Caco-2 (cell line): ENCODE measurements around the gene CTTNBP2NL. TPM values are rescaled to one million over a fixed set of nuclear protein-coding genes. Genes with fewer than 3 reads are reported as not detected.

Experiments
- BruUV-seq: library from RNA; stranded (reverse); fragments of 400-500 nt; replicated peaks from 2 replicates; lab custom pipeline; 2021; lab: Mats Ljungman, UMichigan
- CTCF ChIA-PET: fragments of 300-600 bp; sonication (Branson Sonifier 250); formaldehyde crosslinking; loops from one replicate; lab custom pipeline; 2022; ENCODE audit warnings: antibody characterized with exemption; lab: Charles Lee
- POLR2A ChIA-PET: fragments of 300-600 bp; sonication (Branson Sonifier 250); formaldehyde crosslinking; loops from one replicate; lab custom pipeline; 2022; ENCODE audit warnings: antibody characterized with exemption; lab: Charles Lee
- DNase-seq, 2 experiments: peaks; one replicate each; pipeline versions ENCODE4 v3.0.0 to v3.0.0-alpha.2; 2020 to 2022
- H3K27me3 ChIP-seq: replicated peaks from 2 replicates; pipeline ENCODE4 v1.6.0; 2011; ENCODE audit warnings: low read length; ENCODE audit not compliant: control insufficient read depth, insufficient read depth
- H3K36me3 ChIP-seq: 2 replicates; pipeline ENCODE4 v1.5.1; 2011; ENCODE audit warnings: low read length; ENCODE audit not compliant: control insufficient read depth, insufficient read depth
- H3K4me1 ChIP-seq: fragments of 250-450 bp; sonication (Bioruptor Pico); 2 replicates; pipeline ENCODE4 v1.5.1; 2020; ENCODE audit warnings: mild to moderate bottlenecking
- H3K4me3 ChIP-seq: 2 replicates; pipeline ENCODE4 v1.5.1; 2011; ENCODE audit warnings: low read depth, mild to moderate bottlenecking, control low read depth, low read length
- H3K9me3 ChIP-seq: fragments of 250-450 bp; sonication (Bioruptor Pico); 2 replicates; pipeline ENCODE4 v1.5.1; 2020; ENCODE audit warnings: mild to moderate bottlenecking, moderate library complexity
- H3K27ac Mint-ChIP-seq: one replicate; pipeline ENCODE4 v1.8.0; 2022; ENCODE audit warnings: mixed read lengths; ENCODE audit not compliant: unreplicated experiment
- H3K27me3 Mint-ChIP-seq: one replicate; pipeline ENCODE4 v1.8.0; 2022; ENCODE audit warnings: mixed read lengths; ENCODE audit not compliant: insufficient read depth, unreplicated experiment
- H3K36me3 Mint-ChIP-seq: one replicate; pipeline ENCODE4 v1.8.0; 2022; ENCODE audit warnings: mild to moderate bottlenecking, mixed read lengths; ENCODE audit not compliant: insufficient read depth, unreplicated experiment
- H3K4me1 Mint-ChIP-seq: one replicate; pipeline ENCODE4 v1.8.0; 2022; ENCODE audit warnings: low read depth, mixed read lengths; ENCODE audit not compliant: unreplicated experiment
- H3K4me3 Mint-ChIP-seq: one replicate; pipeline ENCODE4 v1.8.0; 2022; ENCODE audit warnings: mild to moderate bottlenecking, moderate library complexity, mixed read lengths; ENCODE audit not compliant: unreplicated experiment
- H3K9me3 Mint-ChIP-seq: one replicate; pipeline ENCODE4 v1.8.0; 2022; ENCODE audit warnings: mixed read lengths; ENCODE audit not compliant: unreplicated experiment
- CTCF ChIP-seq, 2 experiments: fragments of 200-600 bp in 1 of 2; IDR thresholded peaks; 1 replicate in 1 of 2; 2 replicates in 1 of 2; pipeline versions ENCODE4 v1.5.1 to v1.8.0; 2011 to 2022; ENCODE audit warnings: antibody characterized with exemption in 1 of 2, control low read depth in 1 of 2, inconsistent platforms in 1 of 2, low read depth in 1 of 2, low read length in 1 of 2, mild to moderate bottlenecking in 1 of 2, moderate library complexity in 1 of 2; ENCODE audit not compliant: insufficient read depth in 1 of 2, severe bottlenecking in 1 of 2, unreplicated experiment in 1 of 2
- intact Hi-C: fragments of 100-400 bp; cut with micrococcal nuclease; formaldehyde crosslinking; loops from one replicate; pipeline ENCODE4 v1.10.0; 2022; ENCODE audit not compliant: unreplicated experiment
- total RNA-seq: library from RNA; stranded (reverse); gene quantifications from 2 replicates; pipeline ENCODE4 v1.2.3, GENCODE V29; 2022

The CTTNBP2NL gene
- total RNA-seq, 1 experiment from 2014 or later: 11.3 TPM

- Mint-ChIP-seq H3K4me3 (no peak overlapping the region), H3K9me3 (no peaks in the 10 kb centered on the region), H3K27ac (no peak overlapping the region), H3K36me3 (no peaks in the 10 kb centered on the region), H3K4me1 (no peaks in the 10 kb centered on the region), H3K27me3 (peaks cover 3% of the 10 kb centered on the region)
- Histone ChIP-seq H3K9me3 (no peaks in the 10 kb centered on the region), H3K27me3 (no peaks in the 10 kb centered on the region), H3K36me3 (no peaks in the 10 kb centered on the region), H3K4me1 (no peaks in the 10 kb centered on the region), H3K4me3 (no peak overlapping the region)
- intact Hi-C loops: no loop called here
- TF ChIP-seq CTCF (IDR thresholded peaks at IDR 0.05; ENCODE audit: insufficient read depth in 1 of 2, low read depth in 1 of 2, low read length in 1 of 2, severe bottlenecking in 1 of 2, unreplicated experiment in 1 of 2): no peak
- BruUV-seq: no TSS peak
- no peak for DNase-seq
- POLR2A ChIA-PET: no interaction called here
- CTCF ChIA-PET: no interaction called here
Observed at GRCh38 chr1:112496290-112496689, 100.3 kb downstream of the CTTNBP2NL start.

DNA sequence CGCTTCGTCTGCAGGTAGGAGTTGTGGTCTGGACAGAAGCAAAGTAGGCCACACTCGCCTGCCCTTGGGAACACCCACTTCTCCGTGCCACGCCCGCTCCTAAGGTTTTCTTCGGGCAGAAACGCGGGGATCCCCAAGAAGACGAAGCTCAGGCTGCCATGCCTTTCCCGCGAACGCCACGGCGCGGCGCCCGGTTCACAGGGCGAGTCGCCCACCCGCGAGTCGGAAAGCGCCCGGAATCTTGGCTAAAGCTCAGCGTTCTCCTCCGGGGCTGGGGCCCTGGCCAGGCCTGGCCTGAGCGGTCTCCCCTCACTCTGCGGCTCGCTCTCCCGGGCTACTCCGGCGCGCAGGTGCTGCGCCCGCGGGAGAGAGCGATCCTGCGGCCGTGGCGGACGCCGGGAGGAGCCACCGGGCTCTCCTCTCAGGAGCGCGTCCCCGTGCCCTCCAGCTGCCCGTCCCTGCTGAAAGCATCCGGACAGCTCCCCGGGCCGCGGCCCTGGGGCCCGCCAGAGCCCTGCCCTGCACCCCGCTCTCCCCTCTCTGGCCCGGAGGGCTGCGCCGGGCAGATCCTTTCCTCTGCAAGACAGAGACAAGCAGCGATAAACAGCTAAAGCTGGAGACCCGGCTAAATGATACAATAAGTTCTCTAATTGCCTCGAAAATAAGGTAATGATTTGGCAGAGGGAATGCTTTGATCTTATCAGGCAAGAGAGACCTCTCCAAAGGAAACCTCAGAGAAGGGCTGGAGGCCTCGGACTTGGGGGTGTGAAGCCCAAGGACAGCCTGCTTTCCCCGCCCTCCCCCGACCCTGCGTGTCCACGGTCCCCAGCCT is 106.0 kb downstream of the CTTNBP2NL start:
- H3K4me1 Mint-ChIP-seq: no peaks in the 10 kb centered on the region
- Histone ChIP-seq H3K4me3 (peak overlapping the region; percentile 40), H3K4me1 (no peaks in the 10 kb centered on the region), H3K9me3 (no peaks in the 10 kb centered on the region), H3K27me3 (no peaks in the 10 kb centered on the region), H3K36me3 (no peaks in the 10 kb centered on the region)
- peak; percentile 56 to 63 for DNase-seq
- peaks cover 4% of the 10 kb centered on the region for H3K27me3 Mint-ChIP-seq
- peak overlapping the region; percentile 66 for H3K4me3 Mint-ChIP-seq
- intact Hi-C loops: loop anchor here (5.0 kb wide), 2 partner anchors 115 to 205 kb away; partner anchors contain the start of genes CAPZA1, RHOC and ST7L
- H3K36me3 Mint-ChIP-seq: no peaks in the 10 kb centered on the region
- H3K9me3 Mint-ChIP-seq: no peaks in the 10 kb centered on the region
- H3K27ac Mint-ChIP-seq: no peak overlapping the region
- CTCF ChIA-PET: interaction anchor here (0.9 to 1.3 kb wide), 5 partner anchors 107 to 213 kb away, joined by 3 to 5 read pairs (median 4); partner anchors contain the start of genes CTTNBP2NL, MOV10 and PPM1J
- peak; percentile 20 to 33 for TF ChIP-seq CTCF (IDR thresholded peaks at IDR 0.05; ENCODE audit: insufficient read depth in 1 of 2, low read depth in 1 of 2, low read length in 1 of 2, severe bottlenecking in 1 of 2, unreplicated experiment in 1 of 2)
- BruUV-seq: no TSS peak
- POLR2A ChIA-PET: interaction anchor here (0.7 to 1.3 kb wide), 2 partner anchors 172 to 197 kb away, joined by 3 read pairs; no protein-coding TSS in a partner anchor

DNA sequence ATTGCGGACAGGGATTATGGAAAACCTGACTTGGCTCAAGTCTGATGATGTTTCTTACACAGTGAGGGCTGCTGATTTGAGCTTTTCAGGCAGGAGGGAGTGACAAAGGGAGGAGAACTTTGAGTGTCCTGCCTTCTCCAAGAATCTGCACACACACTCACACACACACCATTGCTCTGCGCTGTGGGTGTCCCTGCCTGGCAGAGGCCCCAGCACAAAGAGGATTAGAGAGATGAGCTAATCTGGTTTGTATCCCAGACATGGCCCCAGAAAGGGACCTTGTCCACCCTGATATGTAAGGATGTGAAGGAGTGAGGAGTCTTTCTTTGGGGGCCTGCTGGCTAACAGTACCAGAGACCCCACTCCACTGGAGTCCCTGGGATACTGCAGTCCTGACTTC is 106.8 kb downstream of the CTTNBP2NL start:
- no peak overlapping the region for H3K4me3 ChIP-seq
- ChIA-PET POLR2A (no interaction called here), CTCF (no interaction called here)
- no peaks in the 10 kb centered on the region for H3K9me3 Mint-ChIP-seq
- no peaks in the 10 kb centered on the region for H3K9me3 ChIP-seq
- no peak for TF ChIP-seq CTCF (IDR thresholded peaks at IDR 0.05; ENCODE audit: insufficient read depth in 1 of 2, low read depth in 1 of 2, low read length in 1 of 2, severe bottlenecking in 1 of 2, unreplicated experiment in 1 of 2)
- H3K4me3 Mint-ChIP-seq: no peak overlapping the region
- H3K36me3 ChIP-seq: no peaks in the 10 kb centered on the region
- no peaks in the 10 kb centered on the region for H3K27me3 ChIP-seq
- H3K4me1 ChIP-seq: no peaks in the 10 kb centered on the region
- no peaks in the 10 kb centered on the region for H3K36me3 Mint-ChIP-seq
- intact Hi-C loops: loop anchor here (5.0 kb wide), 2 partner anchors 114 to 204 kb away; partner anchors contain the start of genes CAPZA1, RHOC and ST7L
- no peak overlapping the region for H3K27ac Mint-ChIP-seq
- no peak for DNase-seq
- peaks cover 4% of the 10 kb centered on the region for H3K27me3 Mint-ChIP-seq
- no peaks in the 10 kb centered on the region for H3K4me1 Mint-ChIP-seq
- BruUV-seq: no TSS peak
